ENCODE results near the gene RNU5B-1.

Gene RNU5B-1

DNA sequence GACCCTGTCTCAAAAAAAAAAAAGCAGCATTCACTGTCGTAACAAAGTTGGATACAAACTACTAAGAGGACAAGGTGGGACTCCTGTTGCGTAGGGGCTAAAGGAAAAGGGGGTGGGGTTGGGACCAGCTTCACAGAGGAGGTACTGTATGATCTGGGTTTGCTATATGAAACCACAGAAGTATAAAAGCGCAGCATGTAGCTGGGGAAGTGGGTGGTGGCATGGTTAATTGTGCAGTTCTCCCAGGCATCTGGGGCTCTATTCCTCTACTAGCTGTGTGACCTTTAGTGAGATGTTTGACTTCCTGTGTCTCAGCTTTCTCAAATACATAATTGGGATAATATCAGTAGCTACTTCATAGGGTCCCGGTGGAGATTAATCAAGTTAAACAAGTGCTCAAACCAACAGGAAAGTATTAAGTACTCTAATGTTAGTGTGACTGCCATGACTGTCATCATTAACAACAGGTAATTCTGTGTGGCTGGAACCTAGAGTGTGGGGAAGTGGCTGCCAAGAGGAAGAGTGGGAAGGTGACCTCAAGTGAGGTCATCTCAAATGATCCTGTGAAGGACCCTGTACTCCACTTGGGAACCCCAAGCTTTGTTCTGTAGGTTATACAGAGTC lies 29.3 kb upstream of the RNU5B-1 start:
- WGBS, 2 donors (ENCODE audit: extremely low coverage in 2 of 2, insufficient read length in 2 of 2, insufficient replicate concordance in 1 of 2), result no CpG with 5 or more reads among the region's 4 CpGs
- H2BK12ac ChIP-seq (ENCODE audit: low read length), result no peak overlapping the region
- no peaks in the 10 kb centered on the region for H3K9me3 ChIP-seq (replicated peaks in 1 of 2; ENCODE audit: control insufficient read depth in 2 of 2, insufficient read depth in 1 of 2, low read depth in 1 of 2, low read length in 2 of 2)
- peaks cover 0 to 14% of the 10 kb centered on the region in 2 donors for H3K36me3 ChIP-seq (replicated peaks in 1 of 2; ENCODE audit: control insufficient read depth in 2 of 2, insufficient read depth in 2 of 2, low read length in 2 of 2)
- no peak overlapping the region for H3K4me2 ChIP-seq (ENCODE audit: insufficient read depth, low read length, poor library complexity, severe bottlenecking)
- H3K18ac ChIP-seq (ENCODE audit: low read length), result no peak overlapping the region
- no peak overlapping the region for H3K4ac ChIP-seq (ENCODE audit: low read length)
- H3K4me3 ChIP-seq (ENCODE audit: low read length in 2 of 2), result no peak overlapping the region
- no peak overlapping the region for H2BK120ac ChIP-seq (ENCODE audit: low read depth, low read length)
- H3K27me3 ChIP-seq (ENCODE audit: control insufficient read depth in 3 of 3, insufficient read depth in 3 of 3, low read depth in 1 of 3, low read length in 3 of 3), result no peaks in the 10 kb centered on the region
- H3K14ac ChIP-seq (ENCODE audit: low read length), result no peak overlapping the region
- H3K9ac ChIP-seq (ENCODE audit: low read depth, low read length, poor library complexity), result no peak overlapping the region
- no peak for DNase-seq (ENCODE audit: low spot score)
- no peak overlapping the region for H4K91ac ChIP-seq (ENCODE audit: low read depth, low read length, poor library complexity)
- no peak overlapping the region for H2BK15ac ChIP-seq (ENCODE audit: low read length)
- H3K79me1 ChIP-seq (ENCODE audit: low read depth, low read length), result no peaks in the 10 kb centered on the region
- H2BK5ac ChIP-seq (ENCODE audit: low read length), result no peak overlapping the region
- H3K4me1 ChIP-seq (ENCODE audit: control insufficient read depth in 2 of 2, insufficient read depth in 1 of 2, low read depth in 1 of 2, low read length in 2 of 2), result peaks cover 0 to 2% of the 10 kb centered on the region in 2 donors
- H3K23ac ChIP-seq (ENCODE audit: low read depth, low read length, poor library complexity), result no peak overlapping the region
- no peak overlapping the region for H3K27ac ChIP-seq (replicated peaks; ENCODE audit: low read length)
- H4K8ac ChIP-seq (ENCODE audit: low read depth, low read length), result no peak overlapping the region
- H2AK5ac ChIP-seq (ENCODE audit: low read depth, low read length), result no peak overlapping the region
- H2AFZ ChIP-seq (ENCODE audit: low read length), result no peak overlapping the region

DNA sequence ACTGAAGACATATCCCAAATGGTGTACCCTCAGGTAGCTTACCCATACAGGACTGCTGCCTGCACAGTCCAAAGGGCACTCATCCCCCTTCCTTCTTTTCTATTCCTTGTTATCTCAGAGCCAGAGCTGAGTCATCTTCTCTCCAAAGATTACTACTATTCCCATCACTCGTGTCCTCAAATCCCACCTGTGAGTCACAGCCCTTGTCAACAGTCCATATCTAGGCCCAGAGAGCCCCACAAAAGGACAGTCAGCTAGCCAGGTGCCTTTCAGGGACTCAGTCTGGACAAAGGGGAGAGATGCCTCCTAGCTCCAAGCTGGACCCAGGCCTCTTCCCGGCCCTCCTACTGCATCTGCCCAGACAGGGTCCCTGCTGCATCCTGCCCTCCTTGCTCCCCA lies 28.8 kb upstream of the RNU5B-1 start:
- Histone ChIP-seq H3K4me2 (ENCODE audit: insufficient read depth, low read length, poor library complexity, severe bottlenecking) (no peak overlapping the region), H3K27ac (replicated peaks; ENCODE audit: low read length) (no peak overlapping the region), H3K27me3 (ENCODE audit: control insufficient read depth in 3 of 3, insufficient read depth in 3 of 3, low read depth in 1 of 3, low read length in 3 of 3) (no peaks in the 10 kb centered on the region), H3K18ac (ENCODE audit: low read length) (no peak overlapping the region), H3K79me1 (ENCODE audit: low read depth, low read length) (no peaks in the 10 kb centered on the region), H2BK120ac (ENCODE audit: low read depth, low read length) (no peak overlapping the region), H2BK12ac (ENCODE audit: low read length) (no peak overlapping the region), H3K4me1 (ENCODE audit: control insufficient read depth in 2 of 2, insufficient read depth in 1 of 2, low read depth in 1 of 2, low read length in 2 of 2) (peaks cover 0 to under 1% of the 10 kb centered on the region in 2 donors), H2BK15ac (ENCODE audit: low read length) (no peak overlapping the region), H4K91ac (ENCODE audit: low read depth, low read length, poor library complexity) (no peak overlapping the region), H3K23ac (ENCODE audit: low read depth, low read length, poor library complexity) (no peak overlapping the region), H3K4me3 (ENCODE audit: low read length in 2 of 2) (no peak overlapping the region), H2BK5ac (ENCODE audit: low read length) (no peak overlapping the region), H2AFZ (ENCODE audit: low read length) (no peak overlapping the region), H3K4ac (ENCODE audit: low read length) (no peak overlapping the region), H3K36me3 (replicated peaks in 1 of 2; ENCODE audit: control insufficient read depth in 2 of 2, insufficient read depth in 2 of 2, low read length in 2 of 2) (peaks cover 0 to 9% of the 10 kb centered on the region in 2 donors), H3K9ac (ENCODE audit: low read depth, low read length, poor library complexity) (no peak overlapping the region), H3K14ac (ENCODE audit: low read length) (no peak overlapping the region), H4K8ac (ENCODE audit: low read depth, low read length) (no peak overlapping the region), H2AK5ac (ENCODE audit: low read depth, low read length) (no peak overlapping the region), H3K9me3 (replicated peaks in 1 of 2; ENCODE audit: control insufficient read depth in 2 of 2, insufficient read depth in 1 of 2, low read depth in 1 of 2, low read length in 2 of 2) (no peaks in the 10 kb centered on the region)
- no peak for DNase-seq (ENCODE audit: low spot score)
- no CpG with 5 or more reads among the region's 2 CpGs for WGBS, 2 donors (ENCODE audit: extremely low coverage in 2 of 2, insufficient read length in 2 of 2, insufficient replicate concordance in 1 of 2)

DNA sequence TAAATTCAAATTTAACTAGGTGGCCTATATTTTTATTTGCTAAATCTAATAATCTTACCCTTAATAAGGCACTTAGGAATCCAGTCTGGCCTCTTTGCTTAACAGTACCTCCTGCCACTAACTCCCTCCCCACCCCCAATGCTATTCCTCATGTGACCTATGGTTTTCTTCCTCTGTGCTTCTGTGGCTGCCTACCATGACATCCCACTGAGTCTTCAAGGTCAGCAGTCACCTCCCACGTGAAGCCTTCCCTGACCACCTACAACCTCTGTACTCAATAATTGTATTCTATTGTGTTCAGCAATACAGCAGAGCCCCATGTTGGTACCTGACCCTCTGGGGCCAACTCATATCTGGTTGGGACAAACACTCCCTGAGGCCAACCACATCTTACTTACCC lies 27.5 kb upstream of the RNU5B-1 start:
- Histone ChIP-seq H3K36me3 (replicated peaks in 1 of 2; ENCODE audit: control insufficient read depth in 2 of 2, insufficient read depth in 2 of 2, low read length in 2 of 2) (peaks cover 0 to 7% of the 10 kb centered on the region in 2 donors), H4K8ac (ENCODE audit: low read depth, low read length) (no peak overlapping the region), H3K4me2 (ENCODE audit: insufficient read depth, low read length, poor library complexity, severe bottlenecking) (no peak overlapping the region), H2BK12ac (ENCODE audit: low read length) (no peak overlapping the region), H3K27ac (replicated peaks; ENCODE audit: low read length) (no peak overlapping the region), H2BK120ac (ENCODE audit: low read depth, low read length) (no peak overlapping the region), H3K14ac (ENCODE audit: low read length) (no peak overlapping the region), H3K23ac (ENCODE audit: low read depth, low read length, poor library complexity) (no peak overlapping the region), H2AK5ac (ENCODE audit: low read depth, low read length) (no peak overlapping the region), H3K4me1 (ENCODE audit: control insufficient read depth in 2 of 2, insufficient read depth in 1 of 2, low read depth in 1 of 2, low read length in 2 of 2) (no peaks in the 10 kb centered on the region), H3K9ac (ENCODE audit: low read depth, low read length, poor library complexity) (no peak overlapping the region), H3K27me3 (ENCODE audit: control insufficient read depth in 3 of 3, insufficient read depth in 3 of 3, low read depth in 1 of 3, low read length in 3 of 3) (no peaks in the 10 kb centered on the region), H2BK5ac (ENCODE audit: low read length) (no peak overlapping the region), H3K18ac (ENCODE audit: low read length) (no peak overlapping the region), H2BK15ac (ENCODE audit: low read length) (no peak overlapping the region), H4K91ac (ENCODE audit: low read depth, low read length, poor library complexity) (no peak overlapping the region), H3K9me3 (replicated peaks in 1 of 2; ENCODE audit: control insufficient read depth in 2 of 2, insufficient read depth in 1 of 2, low read depth in 1 of 2, low read length in 2 of 2) (no peaks in the 10 kb centered on the region), H3K4me3 (ENCODE audit: low read length in 2 of 2) (no peak overlapping the region), H3K79me1 (ENCODE audit: low read depth, low read length) (no peaks in the 10 kb centered on the region), H2AFZ (ENCODE audit: low read length) (no peak overlapping the region), H3K4ac (ENCODE audit: low read length) (no peak overlapping the region)
- WGBS, 2 donors (ENCODE audit: extremely low coverage in 2 of 2, insufficient read length in 2 of 2, insufficient replicate concordance in 1 of 2), result no CpG with 5 or more reads among the region's 1 CpG
- DNase-seq (ENCODE audit: low spot score), result no peak

DNA sequence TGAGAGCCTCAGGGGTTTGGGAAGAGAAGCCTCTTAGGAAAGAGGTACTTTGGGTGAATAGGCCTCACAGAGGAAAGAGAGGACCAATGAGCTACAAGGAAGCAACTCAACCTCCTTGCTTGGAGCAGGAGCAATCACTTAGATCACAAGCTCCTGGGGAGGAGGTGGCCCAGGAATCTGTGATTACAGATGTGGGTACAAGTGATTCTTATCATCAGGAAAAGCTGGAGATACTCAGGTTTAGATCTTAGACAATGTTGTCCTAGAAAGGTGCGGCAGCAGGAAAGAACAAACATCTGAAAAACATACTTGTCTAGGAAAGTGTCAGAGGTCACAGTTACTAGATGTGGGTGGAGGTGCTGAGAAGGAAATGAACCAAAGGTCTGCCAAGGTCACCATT lies 26.0 kb upstream of the RNU5B-1 start:
- no peak for DNase-seq (ENCODE audit: low spot score)

More for the DNA sequence above, 26.0 kb upstream of the RNU5B-1 start:
- Histone ChIP-seq H3K23ac (ENCODE audit: low read depth, low read length, poor library complexity) (no peak overlapping the region), H4K8ac (ENCODE audit: low read depth, low read length) (no peak overlapping the region), H3K14ac (ENCODE audit: low read length) (no peak overlapping the region), H3K79me1 (ENCODE audit: low read depth, low read length) (no peaks in the 10 kb centered on the region), H4K91ac (ENCODE audit: low read depth, low read length, poor library complexity) (no peak overlapping the region), H3K18ac (ENCODE audit: low read length) (no peak overlapping the region), H3K9me3 (replicated peaks in 1 of 2; ENCODE audit: control insufficient read depth in 2 of 2, insufficient read depth in 1 of 2, low read depth in 1 of 2, low read length in 2 of 2) (no peaks in the 10 kb centered on the region), H3K4me2 (ENCODE audit: insufficient read depth, low read length, poor library complexity, severe bottlenecking) (no peak overlapping the region), H3K9ac (ENCODE audit: low read depth, low read length, poor library complexity) (no peak overlapping the region), H3K4me1 (ENCODE audit: control insufficient read depth in 2 of 2, insufficient read depth in 1 of 2, low read depth in 1 of 2, low read length in 2 of 2) (no peaks in the 10 kb centered on the region), H2BK12ac (ENCODE audit: low read length) (no peak overlapping the region), H3K4ac (ENCODE audit: low read length) (no peak overlapping the region), H3K4me3 (ENCODE audit: low read length in 2 of 2) (no peak overlapping the region), H2BK120ac (ENCODE audit: low read depth, low read length) (no peak overlapping the region), H3K27me3 (ENCODE audit: control insufficient read depth in 3 of 3, insufficient read depth in 3 of 3, low read depth in 1 of 3, low read length in 3 of 3) (no peaks in the 10 kb centered on the region), H2AFZ (ENCODE audit: low read length) (no peak overlapping the region), H2BK5ac (ENCODE audit: low read length) (no peak overlapping the region), H2BK15ac (ENCODE audit: low read length) (no peak overlapping the region), H3K27ac (replicated peaks; ENCODE audit: low read length) (no peak overlapping the region), H3K36me3 (replicated peaks in 1 of 2; ENCODE audit: control insufficient read depth in 2 of 2, insufficient read depth in 2 of 2, low read length in 2 of 2) (peaks cover 2 to 11% of the 10 kb centered on the region in 2 donors), H2AK5ac (ENCODE audit: low read depth, low read length) (no peak overlapping the region)
- WGBS, 2 donors (ENCODE audit: extremely low coverage in 2 of 2, insufficient read length in 2 of 2, insufficient replicate concordance in 1 of 2), result no CpG with 5 or more reads among the region's 1 CpG
